ENCODE results near the gene CEND1. TPM values are rescaled to one million over a fixed set of nuclear protein-coding genes. Genes with fewer than 3 reads are reported as not detected.

Gene CEND1
- total and polyA plus RNA-seq, 7 donors: 0.09 to 0.33 (median 0.17) TPM; not detected in 3

DNA sequence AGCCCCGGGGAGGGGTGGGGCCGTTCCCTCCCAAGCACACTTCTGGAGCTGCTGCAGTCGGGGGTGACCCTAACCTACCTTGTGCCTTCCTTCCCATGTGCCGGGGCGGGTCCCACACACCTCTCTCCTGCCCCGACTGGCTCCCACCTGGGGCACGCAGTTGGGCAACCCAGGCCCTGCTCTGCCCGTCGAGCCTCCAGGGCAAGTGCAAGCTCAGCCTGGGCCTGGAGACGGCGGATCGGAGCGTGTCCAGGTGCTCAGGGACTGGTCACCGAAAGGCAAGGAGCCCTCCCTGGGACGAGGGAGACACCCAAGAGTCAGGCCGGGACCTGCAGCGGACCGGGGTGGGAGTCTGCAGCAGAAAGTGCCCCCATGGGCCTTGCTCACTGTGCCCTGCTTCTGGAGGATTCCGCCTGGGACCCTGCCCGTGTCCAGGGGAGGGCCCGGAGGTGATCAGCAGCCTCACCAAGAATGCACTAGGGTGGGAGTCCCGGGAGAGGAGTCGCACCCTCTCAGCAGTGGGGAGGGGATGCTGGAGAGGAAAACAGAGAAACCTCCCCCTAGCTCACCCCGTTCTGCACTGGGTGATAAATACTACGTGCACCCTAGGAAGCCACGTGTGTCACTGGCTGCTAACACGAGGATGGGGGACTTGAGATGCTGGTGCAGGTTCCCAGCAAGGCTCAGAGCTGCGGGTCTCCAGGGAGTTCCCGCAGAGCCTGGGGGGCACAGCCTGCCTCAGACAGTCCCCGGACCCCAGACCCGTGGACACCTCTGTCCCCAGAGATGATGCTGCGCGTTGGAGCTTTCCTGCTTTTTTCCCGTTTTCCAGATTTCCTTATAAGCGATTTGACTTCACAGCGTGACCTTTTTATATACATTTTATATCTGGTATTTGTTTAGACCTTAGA lies 7.4 kb downstream of the CEND1 start:
- Histone ChIP-seq H3K4me3 (no peak overlapping the region), H3K27me3 (ENCODE audit: insufficient read depth in 3 of 3, low read length in 2 of 3) (peaks cover 0 to 4% (median 3%) of the 10 kb centered on the region in 3 donors), H3K36me3 (ENCODE audit: insufficient read depth in 1 of 2, low read depth in 1 of 2) (peaks cover 0 to 9% of the 10 kb centered on the region in 2 donors), H3K27ac (peak overlapping the region; percentile 74), H3K4me1 (peaks cover 31% of the 10 kb centered on the region), H3K9me3 (no peaks in the 10 kb centered on the region)
- TF ChIP-seq, protein P1, sequence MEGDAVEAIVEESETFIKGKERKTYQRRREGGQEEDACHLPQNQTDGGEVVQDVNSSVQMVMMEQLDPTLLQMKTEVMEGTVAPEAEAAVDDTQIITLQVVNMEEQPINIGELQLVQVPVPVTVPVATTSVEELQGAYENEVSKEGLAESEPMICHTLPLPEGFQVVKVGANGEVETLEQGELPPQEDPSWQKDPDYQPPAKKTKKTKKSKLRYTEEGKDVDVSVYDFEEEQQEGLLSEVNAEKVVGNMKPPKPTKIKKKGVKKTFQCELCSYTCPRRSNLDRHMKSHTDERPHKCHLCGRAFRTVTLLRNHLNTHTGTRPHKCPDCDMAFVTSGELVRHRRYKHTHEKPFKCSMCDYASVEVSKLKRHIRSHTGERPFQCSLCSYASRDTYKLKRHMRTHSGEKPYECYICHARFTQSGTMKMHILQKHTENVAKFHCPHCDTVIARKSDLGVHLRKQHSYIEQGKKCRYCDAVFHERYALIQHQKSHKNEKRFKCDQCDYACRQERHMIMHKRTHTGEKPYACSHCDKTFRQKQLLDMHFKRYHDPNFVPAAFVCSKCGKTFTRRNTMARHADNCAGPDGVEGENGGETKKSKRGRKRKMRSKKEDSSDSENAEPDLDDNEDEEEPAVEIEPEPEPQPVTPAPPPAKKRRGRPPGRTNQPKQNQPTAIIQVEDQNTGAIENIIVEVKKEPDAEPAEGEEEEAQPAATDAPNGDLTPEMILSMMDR (IDR thresholded peaks at IDR 0.05): no peak
- intact Hi-C loops (cut with DNase I): no loop called here
- DNase-seq (peak in 1 of 2 donors; percentile 56), ATAC-seq (no peak)
- 75 to 79% (median 75%) methylated on average over 35 to 36 of the region's 36 CpGs for WGBS, 3 donors

DNA sequence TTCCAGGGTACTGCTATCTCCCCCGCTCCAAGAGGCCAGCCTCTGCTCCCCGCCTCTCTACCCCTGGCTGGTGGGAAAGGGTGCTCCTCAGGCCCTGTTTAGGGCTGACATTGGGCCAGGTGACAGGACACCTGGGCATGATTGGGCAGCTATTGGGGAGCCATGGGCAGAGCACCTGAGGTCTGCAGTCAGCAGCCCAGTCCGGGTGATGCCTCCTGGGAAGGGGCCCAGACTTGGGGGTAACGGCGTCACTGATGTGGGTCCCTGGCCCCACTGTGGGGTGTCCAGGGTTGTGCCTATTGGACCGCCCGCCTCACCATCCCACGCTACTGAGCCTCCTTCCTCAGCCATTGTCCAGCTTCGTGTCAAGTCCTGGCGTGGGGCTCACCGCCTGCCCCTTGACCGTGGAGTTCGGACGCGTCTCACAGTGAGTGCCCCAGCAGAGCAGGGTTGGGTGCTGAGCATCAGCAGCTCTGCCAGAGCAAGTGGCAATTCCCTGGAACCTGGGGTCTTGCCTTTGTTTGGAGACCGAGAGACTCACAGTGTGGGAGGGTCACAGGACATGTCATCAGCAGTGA lies 9.8 kb downstream of the CEND1 start:
- peaks cover 0 to 9% of the 10 kb centered on the region in 2 donors for H3K36me3 ChIP-seq (ENCODE audit: insufficient read depth in 1 of 2, low read depth in 1 of 2)
- DNase-seq (no peak), ATAC-seq (no peak)
- peaks cover 47% of the 10 kb centered on the region for H3K4me1 ChIP-seq
- WGBS, 3 donors: 90 to 96% (median 94%) methylated on average over 15 to 16 of the region's 16 CpGs
- no peaks in the 10 kb centered on the region for H3K27me3 ChIP-seq (ENCODE audit: insufficient read depth in 3 of 3, low read length in 2 of 3)
- no peaks in the 10 kb centered on the region for H3K9me3 ChIP-seq
- H3K27ac ChIP-seq: no peak overlapping the region
- no peak overlapping the region for H3K4me3 ChIP-seq
- TF ChIP-seq, protein P1 (IDR thresholded peaks at IDR 0.05): no peak
- intact Hi-C loops (cut with DNase I): no loop called here

DNA sequence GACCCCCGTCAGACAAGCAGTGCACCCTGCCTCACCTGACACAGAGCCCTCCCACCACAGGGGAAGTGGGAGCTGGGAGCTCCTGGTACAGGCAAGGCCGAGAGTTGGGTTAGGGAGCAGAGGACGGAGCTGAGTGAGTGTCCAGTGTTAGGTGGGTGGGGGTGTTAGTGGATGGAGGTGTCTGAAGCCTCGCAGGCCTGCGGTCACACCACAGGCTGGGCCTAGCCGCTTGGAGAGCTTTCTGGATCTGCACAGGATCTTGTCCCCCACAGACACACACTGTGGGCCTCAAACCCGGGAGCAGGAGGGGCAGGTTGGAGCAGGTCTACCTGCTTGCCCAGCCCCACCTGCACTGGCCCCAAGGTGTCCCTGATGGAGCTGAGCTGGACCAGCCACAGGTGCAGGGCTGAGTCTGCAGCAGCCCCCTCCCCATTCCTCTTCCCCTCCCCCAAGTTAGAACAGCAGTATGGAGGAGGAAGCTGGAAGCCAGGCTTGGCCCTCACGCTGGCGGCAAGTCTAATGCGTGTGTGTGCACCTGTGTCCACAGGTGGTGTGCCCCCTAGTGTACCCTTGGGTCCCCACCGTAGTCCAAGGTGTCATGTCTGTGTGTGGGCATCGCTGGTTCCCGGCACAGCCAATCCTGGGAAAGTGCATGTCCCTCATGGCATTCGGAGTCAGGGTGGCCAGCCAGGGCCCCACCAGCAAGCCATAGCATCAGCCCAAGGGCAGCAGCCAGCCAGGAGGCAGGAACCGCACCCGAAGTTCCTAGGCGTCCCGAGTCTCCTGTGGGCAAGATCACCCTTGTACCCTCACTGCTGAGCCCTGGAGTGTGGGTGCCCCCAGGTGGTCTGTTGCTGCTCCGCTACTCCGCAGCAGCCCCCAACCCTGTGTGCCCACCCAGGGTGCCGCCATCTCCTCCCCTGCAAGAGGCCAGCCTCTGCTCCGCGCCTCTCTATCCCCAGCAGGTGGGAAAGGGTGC lies 10.6 kb downstream of the CEND1 start:
- WGBS, 3 donors: 91 to 96% (median 95%) methylated on average over 23 of the region's 23 CpGs
- H3K4me1 ChIP-seq: peaks cover 43% of the 10 kb centered on the region
- DNase-seq: no peak

More for the DNA sequence above, 10.6 kb downstream of the CEND1 start:
- H3K9me3 ChIP-seq: no peaks in the 10 kb centered on the region
- H3K36me3 ChIP-seq (ENCODE audit: insufficient read depth in 1 of 2, low read depth in 1 of 2): peaks cover 0 to 15% of the 10 kb centered on the region in 2 donors
- no peak for ATAC-seq
- no peak overlapping the region for H3K27ac ChIP-seq
- H3K27me3 ChIP-seq (ENCODE audit: insufficient read depth in 3 of 3, low read length in 2 of 3): no peaks in the 10 kb centered on the region
- intact Hi-C loops (cut with DNase I): no loop called here
- TF ChIP-seq, protein P1 (IDR thresholded peaks at IDR 0.05): no peak
- H3K4me3 ChIP-seq: no peak overlapping the region
